Measurements from ENCODE around the gene C1QTNF12.

The C1QTNF12 gene

DNA sequence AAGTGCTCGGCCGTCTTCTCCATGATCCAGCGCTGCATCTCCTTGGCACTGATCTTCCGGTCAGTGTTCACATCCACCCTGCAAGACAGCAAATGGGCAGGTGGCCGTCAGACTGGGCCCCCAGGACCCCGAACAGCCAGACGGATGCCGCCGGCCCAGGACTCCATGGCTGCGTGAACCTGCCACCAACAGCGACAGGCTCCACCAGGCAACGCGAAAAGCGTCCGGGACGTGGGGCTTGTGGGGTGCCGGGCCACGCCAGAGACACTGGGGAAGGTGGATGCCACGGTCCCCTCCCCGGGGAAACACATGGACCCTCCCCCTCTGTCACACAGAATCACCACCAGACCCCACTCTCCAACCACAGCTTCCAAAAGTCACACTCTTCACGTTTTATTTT lies 22.6 kb downstream of the C1QTNF12 start:
- H3K27ac ChIP-seq (ENCODE audit: low read length) = no peak overlapping the region
- H3K27me3 ChIP-seq (ENCODE audit: control insufficient read depth in 1 of 2, insufficient read depth in 2 of 2, low read length in 2 of 2) = no peaks in the 10 kb centered on the region
- peaks cover 25 to 31% of the 10 kb centered on the region in 2 donors for H3K36me3 ChIP-seq (ENCODE audit: control insufficient read depth in 2 of 2, insufficient read depth in 2 of 2, low read length in 2 of 2)
- H3K4me3 ChIP-seq (ENCODE audit: low read length in 2 of 2) = no peak overlapping the region
- H3K4me1 ChIP-seq (ENCODE audit: control insufficient read depth, insufficient read depth, low read length) = peaks cover 3% of the 10 kb centered on the region
- H3K9ac ChIP-seq (ENCODE audit: low read length in 2 of 2) = no peak overlapping the region
- H3K9me3 ChIP-seq (ENCODE audit: control insufficient read depth in 2 of 2, low read length in 2 of 2) = no peaks in the 10 kb centered on the region

DNA sequence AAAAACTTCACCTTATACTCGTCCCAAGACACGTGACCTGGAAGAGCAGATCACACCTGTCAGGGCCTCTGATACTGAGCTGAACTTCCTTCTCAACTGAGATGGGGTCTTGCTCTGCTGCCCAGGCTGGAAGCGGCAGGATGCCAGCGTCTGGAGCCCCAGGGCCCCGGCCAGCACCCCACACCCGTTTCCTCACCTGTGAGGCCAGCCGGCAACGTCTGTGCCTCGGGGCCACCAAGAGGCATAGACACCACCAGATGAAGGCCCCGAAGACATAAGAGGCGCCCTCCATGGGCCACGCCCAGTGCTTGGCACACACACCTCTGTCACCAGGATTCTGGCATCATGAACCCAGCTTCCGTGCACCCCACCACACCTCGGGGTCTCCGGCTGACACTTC lies 23.2 kb downstream of the C1QTNF12 start:
- no peaks in the 10 kb centered on the region for H3K27me3 ChIP-seq (ENCODE audit: control insufficient read depth in 1 of 2, insufficient read depth in 2 of 2, low read length in 2 of 2)
- no peak overlapping the region for H3K4me3 ChIP-seq (ENCODE audit: low read length in 2 of 2)
- H3K27ac ChIP-seq (ENCODE audit: low read length) = no peak overlapping the region
- no peaks in the 10 kb centered on the region for H3K9me3 ChIP-seq (ENCODE audit: control insufficient read depth in 2 of 2, low read length in 2 of 2)
- peaks cover under 1% of the 10 kb centered on the region for H3K4me1 ChIP-seq (ENCODE audit: control insufficient read depth, insufficient read depth, low read length)
- H3K9ac ChIP-seq (ENCODE audit: low read length in 2 of 2) = no peak overlapping the region
- peaks cover 24 to 31% of the 10 kb centered on the region in 2 donors for H3K36me3 ChIP-seq (ENCODE audit: control insufficient read depth in 2 of 2, insufficient read depth in 2 of 2, low read length in 2 of 2)

DNA sequence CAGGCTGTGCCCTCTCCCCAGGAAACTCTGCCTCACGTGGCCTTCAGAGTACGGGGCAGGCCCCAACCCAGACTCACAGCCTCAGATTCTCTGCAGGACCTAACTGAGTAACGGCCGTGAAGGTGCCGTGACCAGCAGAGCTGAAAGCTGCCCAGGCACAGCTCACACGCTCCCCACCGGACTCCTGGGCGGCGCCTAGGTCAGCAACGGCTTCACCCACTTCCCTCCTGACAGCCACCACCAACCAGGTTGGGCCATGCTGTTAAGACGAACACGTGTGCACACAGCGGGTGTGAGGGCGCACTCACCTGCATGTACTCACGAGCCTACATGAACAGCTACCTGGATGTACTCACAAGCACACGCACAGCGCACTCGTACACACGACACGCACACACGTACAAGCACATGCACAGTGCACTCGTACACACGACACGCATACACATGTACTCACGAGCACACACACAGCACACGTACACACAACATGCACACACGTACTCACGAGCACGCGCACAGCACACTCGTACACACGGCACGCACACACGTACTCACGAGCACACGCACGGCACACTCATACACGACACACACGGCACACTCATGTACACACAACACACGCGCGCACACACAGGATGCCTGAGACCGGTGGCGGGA lies 23.8 kb downstream of the C1QTNF12 start:
- Histone ChIP-seq H3K27me3 (ENCODE audit: control insufficient read depth in 1 of 2, insufficient read depth in 2 of 2, low read length in 2 of 2) (no peaks in the 10 kb centered on the region), H3K9ac (ENCODE audit: low read length in 2 of 2) (no peak overlapping the region), H3K4me1 (ENCODE audit: control insufficient read depth, insufficient read depth, low read length) (no peaks in the 10 kb centered on the region), H3K9me3 (ENCODE audit: control insufficient read depth in 2 of 2, low read length in 2 of 2) (no peaks in the 10 kb centered on the region), H3K4me3 (ENCODE audit: low read length in 2 of 2) (no peak overlapping the region), H3K36me3 (ENCODE audit: control insufficient read depth in 2 of 2, insufficient read depth in 2 of 2, low read length in 2 of 2) (peaks cover 21 to 31% of the 10 kb centered on the region in 2 donors), H3K27ac (ENCODE audit: low read length) (no peak overlapping the region)

- H3K27ac ChIP-seq (ENCODE audit: low read length) = no peak overlapping the region
- H3K36me3 ChIP-seq (ENCODE audit: control insufficient read depth in 2 of 2, insufficient read depth in 2 of 2, low read length in 2 of 2) = peaks cover 21 to 30% of the 10 kb centered on the region in 2 donors
Measured at GRCh38 chr1:1221887-1222574, 24.5 kb downstream of the C1QTNF12 start.

GRCh38 chr1:1220197-1220596 lies 26.3 kb downstream of the C1QTNF12 start:
- Histone ChIP-seq H3K4me3 (ENCODE audit: low read length in 2 of 2) (no peak overlapping the region), H3K27me3 (ENCODE audit: control insufficient read depth in 1 of 2, insufficient read depth in 2 of 2, low read length in 2 of 2) (no peaks in the 10 kb centered on the region), H3K9me3 (ENCODE audit: control insufficient read depth in 2 of 2, low read length in 2 of 2) (no peaks in the 10 kb centered on the region), H3K4me1 (ENCODE audit: control insufficient read depth, insufficient read depth, low read length) (peaks cover 4% of the 10 kb centered on the region), H3K27ac (ENCODE audit: low read length) (no peak overlapping the region), H3K36me3 (ENCODE audit: control insufficient read depth in 2 of 2, insufficient read depth in 2 of 2, low read length in 2 of 2) (peaks cover 17 to 32% of the 10 kb centered on the region in 2 donors), H3K9ac (ENCODE audit: low read length in 2 of 2) (no peak overlapping the region)

More at GRCh38 chr1:1221887-1222574, 24.5 kb downstream of the C1QTNF12 start:
- H3K9ac ChIP-seq (ENCODE audit: low read length in 2 of 2) = no peak overlapping the region
- H3K4me1 ChIP-seq (ENCODE audit: control insufficient read depth, insufficient read depth, low read length) = no peaks in the 10 kb centered on the region
- no peaks in the 10 kb centered on the region for H3K27me3 ChIP-seq (ENCODE audit: control insufficient read depth in 1 of 2, insufficient read depth in 2 of 2, low read length in 2 of 2)
- no peak overlapping the region for H3K4me3 ChIP-seq (ENCODE audit: low read length in 2 of 2)
- H3K9me3 ChIP-seq (ENCODE audit: control insufficient read depth in 2 of 2, low read length in 2 of 2) = no peaks in the 10 kb centered on the region

GRCh38 chr1:1219341-1219740 lies 27.2 kb downstream of the C1QTNF12 start:
- peaks cover 17 to 26% of the 10 kb centered on the region in 2 donors for H3K36me3 ChIP-seq (ENCODE audit: control insufficient read depth in 2 of 2, insufficient read depth in 2 of 2, low read length in 2 of 2)
- no peaks in the 10 kb centered on the region for H3K9me3 ChIP-seq (ENCODE audit: control insufficient read depth in 2 of 2, low read length in 2 of 2)
- H3K4me1 ChIP-seq (ENCODE audit: control insufficient read depth, insufficient read depth, low read length) = peaks cover 6% of the 10 kb centered on the region

GRCh38 chr1:1218524-1219200 lies 27.9 kb downstream of the C1QTNF12 start:
- Histone ChIP-seq H3K27ac (ENCODE audit: low read length) (no peak overlapping the region), H3K27me3 (ENCODE audit: control insufficient read depth in 1 of 2, insufficient read depth in 2 of 2, low read length in 2 of 2) (no peaks in the 10 kb centered on the region)

More at GRCh38 chr1:1219341-1219740, 27.2 kb downstream of the C1QTNF12 start:
- Histone ChIP-seq H3K27ac (ENCODE audit: low read length) (no peak overlapping the region), H3K27me3 (ENCODE audit: control insufficient read depth in 1 of 2, insufficient read depth in 2 of 2, low read length in 2 of 2) (no peaks in the 10 kb centered on the region), H3K9ac (ENCODE audit: low read length in 2 of 2) (no peak overlapping the region), H3K4me3 (ENCODE audit: low read length in 2 of 2) (no peak overlapping the region)

GRCh38 chr1:1217621-1218523 lies 28.6 kb downstream of the C1QTNF12 start:
- Histone ChIP-seq H3K4me3 (ENCODE audit: low read length in 2 of 2) (no peak overlapping the region), H3K9ac (ENCODE audit: low read length in 2 of 2) (no peak overlapping the region), H3K36me3 (ENCODE audit: control insufficient read depth in 2 of 2, insufficient read depth in 2 of 2, low read length in 2 of 2) (peaks cover 13 to 23% of the 10 kb centered on the region in 2 donors), H3K9me3 (ENCODE audit: control insufficient read depth in 2 of 2, low read length in 2 of 2) (no peaks in the 10 kb centered on the region), H3K27ac (ENCODE audit: low read length) (no peak overlapping the region), H3K27me3 (ENCODE audit: control insufficient read depth in 1 of 2, insufficient read depth in 2 of 2, low read length in 2 of 2) (no peaks in the 10 kb centered on the region), H3K4me1 (ENCODE audit: control insufficient read depth, insufficient read depth, low read length) (peaks cover 6% of the 10 kb centered on the region)

More at GRCh38 chr1:1218524-1219200, 27.9 kb downstream of the C1QTNF12 start:
- Histone ChIP-seq H3K36me3 (ENCODE audit: control insufficient read depth in 2 of 2, insufficient read depth in 2 of 2, low read length in 2 of 2) (peaks cover 17 to 26% of the 10 kb centered on the region in 2 donors), H3K4me1 (ENCODE audit: control insufficient read depth, insufficient read depth, low read length) (peaks cover 6% of the 10 kb centered on the region), H3K9me3 (ENCODE audit: control insufficient read depth in 2 of 2, low read length in 2 of 2) (no peaks in the 10 kb centered on the region), H3K9ac (ENCODE audit: low read length in 2 of 2) (no peak overlapping the region), H3K4me3 (ENCODE audit: low read length in 2 of 2) (no peak overlapping the region)

DNA sequence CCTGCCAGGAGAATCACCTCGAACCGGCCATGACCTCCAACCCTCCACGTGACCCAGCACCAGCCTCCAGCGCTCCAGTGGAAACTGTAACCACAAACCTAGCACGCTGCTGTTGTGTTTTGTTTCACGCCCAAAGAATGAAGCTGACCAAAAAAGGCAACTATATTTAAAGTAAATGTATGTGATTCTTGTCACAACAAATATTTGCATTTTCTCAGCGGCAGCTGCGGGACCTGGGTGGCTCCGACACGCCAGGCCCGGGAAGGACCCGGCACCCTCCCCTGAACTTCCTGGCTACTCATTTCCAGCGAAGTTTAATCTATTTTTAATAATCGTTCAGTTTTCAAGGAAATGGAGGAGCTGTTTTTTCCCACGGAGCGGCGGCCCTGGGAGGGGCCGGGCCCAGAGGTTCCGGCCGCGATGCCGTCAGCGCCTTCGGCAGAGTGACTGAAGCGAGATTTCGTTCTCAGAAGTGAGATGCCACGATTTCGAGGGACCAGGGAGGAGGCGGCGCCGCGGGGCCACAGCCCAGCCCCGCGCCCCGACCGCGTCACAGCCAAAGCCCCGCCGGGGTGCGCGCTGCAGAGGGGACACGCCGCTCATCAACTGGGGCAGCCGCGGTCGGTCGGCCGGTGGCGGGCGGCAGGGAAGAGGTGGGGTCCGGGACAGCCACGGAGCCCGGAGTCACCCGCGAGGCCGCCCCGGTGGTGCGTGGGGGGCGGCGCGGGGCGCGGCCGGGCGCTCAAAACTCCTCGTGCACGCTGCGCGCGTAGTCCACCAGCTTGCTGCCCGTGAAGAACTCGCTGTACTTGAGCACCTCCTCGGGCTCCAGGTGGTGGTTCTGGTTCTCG lies 29.5 kb downstream of the C1QTNF12 start:
- Histone ChIP-seq H3K36me3 (ENCODE audit: control insufficient read depth in 2 of 2, insufficient read depth in 2 of 2, low read length in 2 of 2) (peaks cover 8 to 16% of the 10 kb centered on the region in 2 donors), H3K27ac (ENCODE audit: low read length) (no peak overlapping the region)

More for the DNA sequence above, 29.5 kb downstream of the C1QTNF12 start:
- H3K4me1 ChIP-seq (ENCODE audit: control insufficient read depth, insufficient read depth, low read length) = peaks cover 6% of the 10 kb centered on the region
- no peaks in the 10 kb centered on the region for H3K9me3 ChIP-seq (ENCODE audit: control insufficient read depth in 2 of 2, low read length in 2 of 2)
- H3K27me3 ChIP-seq (ENCODE audit: control insufficient read depth in 1 of 2, insufficient read depth in 2 of 2, low read length in 2 of 2) = no peaks in the 10 kb centered on the region
- no peak overlapping the region for H3K9ac ChIP-seq (ENCODE audit: low read length in 2 of 2)
- H3K4me3 ChIP-seq (ENCODE audit: low read length in 2 of 2) = no peak overlapping the region
